Measurements from ENCODE around the gene TEX11.

GRCh38 chrX:70907900-70908299 lies 611 bp downstream of the TEX11 start:
- no peak for TF ChIP-seq NR2C2 (CRISPR knock-in tag; IDR thresholded peaks at IDR 0.05)
- no peak for TF ChIP-seq NR2C2 (tag; IDR thresholded peaks at IDR 0.05)
- no peak for TF ChIP-seq CTCF (IDR thresholded peaks at IDR 0.05 in 2 of 3, conservative IDR thresholded peaks at IDR 0.05 in 1 of 3; ENCODE audit: insufficient read depth in 2 of 3, low read depth in 1 of 3, low read length in 3 of 3)
- TF ChIP-seq ESRRA (IDR thresholded peaks at IDR 0.05; ENCODE audit: borderline replicate concordance, low read depth), result no peak
- no peak for TF ChIP-seq POLR2AphosphoS2 (IDR thresholded peaks at IDR 0.05; ENCODE audit: low read length)
- TF ChIP-seq FOXM1 (IDR thresholded peaks at IDR 0.05; ENCODE audit: low read depth), result no peak
- TF ChIP-seq FOXM1 (CRISPR knock-in tag; IDR thresholded peaks at IDR 0.05; ENCODE audit: low read depth), result no peak
- no peak for TF ChIP-seq USF2 (CRISPR knock-in tag; IDR thresholded peaks at IDR 0.05)
- TF ChIP-seq ZNF696 (CRISPR knock-in tag; conservative IDR thresholded peaks at IDR 0.05), result no peak
- no peak for TF ChIP-seq KAT7 (CRISPR knock-in tag; IDR thresholded peaks at IDR 0.05; ENCODE audit: borderline replicate concordance)
- TF ChIP-seq ZNF57 (CRISPR knock-in tag; IDR thresholded peaks at IDR 0.05), result no peak
- TF ChIP-seq ARID3B (CRISPR knock-in tag; IDR thresholded peaks at IDR 0.05; ENCODE audit: borderline replicate concordance), result no peak
- no peak for TF ChIP-seq TAF1 (IDR thresholded peaks at IDR 0.05; ENCODE audit: control insufficient read depth, extremely low read depth, insufficient read depth, low read length, severe bottlenecking)
- TF ChIP-seq ZBTB40 (IDR thresholded peaks at IDR 0.05), result no peak
- no peak for TF ChIP-seq ZBTB40 (CRISPR knock-in tag; IDR thresholded peaks at IDR 0.05)
- no peak for TF ChIP-seq EZH2 (IDR thresholded peaks at IDR 0.05; ENCODE audit: borderline replicate concordance, low read depth, low read length)
- no peak for TF ChIP-seq PRMT5 (CRISPR knock-in tag; IDR thresholded peaks at IDR 0.05)

Measured in K562 (cell line).